ENCODE results near the gene ITGA5.
"Not testable (repeated sequence)": the region's sequence is repeated elsewhere in the genome, so short reads cannot be mapped to it uniquely, and the experiment has no call there.

The ITGA5 gene

GRCh38 chr12:54368709-54369596, 50.1 kb downstream of the ITGA5 start:
- DNase-seq: peak; percentile 94 to 95

GRCh38 chr12:54368025-54368708, 50.9 kb downstream of the ITGA5 start:
- no peak for DNase-seq

GRCh38 chr12:54364413-54364812, 54.7 kb downstream of the ITGA5 start, which contains the start of gene GPR84:
Gene GPR84 (minus strand): TSS chr12:54364486. CDS start chr12:54363851, 635 bp downstream.
- peak in 1 of 2 experiments; percentile 43 for DNase-seq

- DNase-seq: no peak
Measured at GRCh38 chr12:54363618-54364017, 55.4 kb downstream of the ITGA5 start.

- no peak for DNase-seq
Measured at GRCh38 chr12:54363047-54363446, 56.0 kb downstream of the ITGA5 start.

GRCh38 chr12:54360717-54361456, 58.2 kb downstream of the ITGA5 start:
- peak; percentile 72 to 78 for DNase-seq

GRCh38 chr12:54359762-54360351, 59.2 kb downstream of the ITGA5 start:
- DNase-seq: no peak

GRCh38 chr12:54358945-54359761, 59.9 kb downstream of the ITGA5 start:
- DNase-seq: peak; percentile 91

GRCh38 chr12:54358191-54358944, 60.7 kb downstream of the ITGA5 start:
- DNase-seq: peak in 1 of 2 experiments; percentile 47

- DNase-seq: no peak
Measured at GRCh38 chr12:54357506-54358190, 61.4 kb downstream of the ITGA5 start.

- no peak for DNase-seq
Measured at GRCh38 chr12:54356951-54357356, 62.1 kb downstream of the ITGA5 start.

- no peak for DNase-seq
Measured at GRCh38 chr12:54356228-54356627, 62.8 kb downstream of the ITGA5 start.

GRCh38 chr12:54355104-54355815, 63.8 kb downstream of the ITGA5 start:
- DNase-seq: no peak

- DNase-seq: not testable (repeated sequence)
Measured at GRCh38 chr12:54354271-54354670, 64.8 kb downstream of the ITGA5 start.

GRCh38 chr12:54352891-54353874, 65.9 kb downstream of the ITGA5 start:
- DNase-seq: no peak

GRCh38 chr12:54352022-54352531, 67.0 kb downstream of the ITGA5 start:
- DNase-seq: peak; percentile 48 to 62

- no peak for DNase-seq
Measured at GRCh38 chr12:54351341-54351740, 67.7 kb downstream of the ITGA5 start.

GRCh38 chr12:54350743-54351142, 68.3 kb downstream of the ITGA5 start:
- no peak for DNase-seq

Data from activated T-cell treated with anti-CD3 and anti-CD28 coated beads, Interleukin-2, amount 50 U/mL, for 48 hours (primary cell).